ENCODE measurements around the gene STRADA.

Gene STRADA

GRCh38 chr17:63682441-63682840 is 59.2 kb downstream of the STRADA start:
- no peak for DNase-seq

- DNase-seq, result no peak
Measured at GRCh38 chr17:63681530-63681929, 60.1 kb downstream of the STRADA start.

- DNase-seq, result no peak
Measured at GRCh38 chr17:63680700-63681099, 60.9 kb downstream of the STRADA start.

GRCh38 chr17:63679214-63679613 is 62.4 kb downstream of the STRADA start:
- no peak for DNase-seq

- no peak for DNase-seq
Measured at GRCh38 chr17:63676584-63676983, 65.0 kb downstream of the STRADA start.

GRCh38 chr17:63675607-63676546 is 65.7 kb downstream of the STRADA start:
- DNase-seq, result no peak

- no peak for DNase-seq
Measured at GRCh38 chr17:63675231-63675606, 66.4 kb downstream of the STRADA start.

- no peak for DNase-seq
Measured at GRCh38 chr17:63672856-63673255, 68.7 kb downstream of the STRADA start.

- no peak for DNase-seq
Measured at GRCh38 chr17:63665527-63666214, 75.9 kb downstream of the STRADA start.

GRCh38 chr17:63659850-63660249 is 81.7 kb downstream of the STRADA start:
- no peak for DNase-seq

GRCh38 chr17:63658366-63658765 is 83.2 kb downstream of the STRADA start:
- DNase-seq, result no peak

GRCh38 chr17:63657786-63658185 is 83.8 kb downstream of the STRADA start:
- DNase-seq, result no peak

GRCh38 chr17:63653050-63653449 is 88.5 kb downstream of the STRADA start:
- no peak for DNase-seq
